ENCODE measurements around the gene COL5A1.
"Not testable (repeated sequence)": the region's sequence is repeated elsewhere in the genome, so short reads cannot be mapped to it uniquely, and the experiment has no call there.

Gene COL5A1

DNA sequence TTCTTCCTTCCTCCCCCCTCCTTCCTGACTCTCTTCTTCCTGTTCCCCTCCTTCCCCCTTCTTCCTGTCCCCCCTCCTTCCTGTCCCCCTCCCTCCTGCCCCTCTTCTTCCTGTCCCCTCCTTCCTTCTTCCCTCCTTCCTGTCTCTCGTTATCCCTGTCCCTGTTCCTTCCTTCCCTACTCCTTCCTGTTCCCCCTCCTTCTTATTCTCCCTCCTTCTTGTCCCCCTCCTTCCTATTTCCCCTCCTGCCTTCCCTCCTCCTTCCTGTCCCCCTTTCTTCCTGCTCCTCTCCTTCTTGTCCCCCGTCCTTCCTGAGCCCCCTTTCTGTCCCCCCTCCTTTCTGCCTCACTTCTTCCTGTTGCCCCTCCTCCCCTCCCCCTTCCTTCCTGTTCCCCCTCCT lies 70.6 kb downstream of the COL5A1 start:
- no peak for DNase-seq

- no peak for DNase-seq
Measured at GRCh38 chr9:134712926-134713325, 71.3 kb downstream of the COL5A1 start.

DNA sequence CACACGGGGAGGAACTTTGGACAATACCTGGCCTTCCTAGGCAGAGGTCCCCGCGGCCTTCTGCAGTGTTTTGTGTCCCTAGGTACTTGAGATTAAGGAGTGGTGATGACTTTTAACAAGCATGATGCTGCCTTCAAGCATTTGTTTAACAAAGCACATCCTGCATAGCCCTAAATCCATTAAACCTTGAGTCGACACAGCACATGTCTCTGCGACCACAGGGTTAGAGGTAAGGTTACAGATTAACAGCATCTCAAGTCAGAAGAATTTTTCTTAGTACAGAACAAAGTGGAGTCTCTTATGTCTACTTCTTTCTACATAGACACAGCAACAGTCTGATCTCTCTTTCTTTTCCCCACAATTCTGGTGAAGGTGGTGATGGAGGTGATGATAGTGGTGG lies 73.9 kb downstream of the COL5A1 start:
- not testable (repeated sequence) for DNase-seq

DNA sequence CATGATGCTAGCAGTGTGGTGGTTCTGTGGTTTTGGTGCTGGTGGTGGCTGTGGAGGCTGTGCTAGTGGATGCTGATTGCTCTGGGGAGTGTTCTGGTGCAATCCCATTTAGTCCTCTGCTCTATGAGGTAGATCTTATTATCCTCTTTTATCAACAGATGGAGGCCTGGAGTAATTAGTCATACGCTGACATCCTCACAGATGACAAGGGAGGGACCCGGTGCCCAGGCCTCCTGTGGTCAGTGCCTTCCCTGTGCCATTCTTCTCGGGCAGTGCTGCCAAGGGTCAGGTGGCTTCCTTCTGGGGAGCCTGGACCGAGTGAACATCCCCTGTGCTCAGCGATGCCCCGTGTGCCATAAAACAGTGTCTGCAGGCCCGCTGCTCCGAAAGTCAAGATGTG lies 74.5 kb downstream of the COL5A1 start:
- DNase-seq = no peak

- DNase-seq = no peak
Measured at GRCh38 chr9:134717056-134717455, 75.5 kb downstream of the COL5A1 start.

DNA sequence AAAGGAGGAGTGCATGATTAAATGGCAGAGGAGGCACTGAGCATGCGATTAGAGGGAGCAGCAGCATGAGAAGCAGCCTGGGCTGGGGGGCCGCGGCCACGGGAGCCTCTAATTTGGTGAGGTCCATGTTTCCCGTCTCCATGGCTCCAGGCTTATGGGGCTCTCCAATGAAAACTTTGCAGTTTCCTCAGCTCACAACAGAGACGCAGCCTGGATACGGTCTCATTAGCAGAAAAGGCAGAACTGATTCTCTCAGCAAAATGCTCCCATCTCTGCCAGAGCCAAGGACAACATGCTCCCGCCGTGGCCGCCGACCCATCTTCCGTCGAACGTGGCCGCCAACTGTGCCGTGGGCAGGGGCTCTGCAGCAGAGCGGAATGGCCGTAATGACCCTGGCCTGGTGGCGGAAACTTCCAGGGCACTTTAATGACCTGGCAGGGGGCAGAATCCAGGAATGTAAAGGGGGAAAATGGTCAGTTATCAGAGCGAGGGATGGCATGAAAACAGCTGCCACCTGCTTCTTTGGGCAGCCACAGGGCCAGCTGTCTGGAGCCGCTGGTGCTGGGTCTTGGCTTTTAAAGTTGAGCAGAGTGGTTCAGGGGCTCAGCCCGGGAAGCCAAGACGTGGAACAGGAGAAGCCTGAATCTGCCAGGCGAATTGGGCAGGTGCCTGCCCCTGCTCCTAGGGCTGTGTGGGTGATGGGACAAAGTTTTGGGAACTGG lies 76.5 kb downstream of the COL5A1 start:
- no peak for DNase-seq

GRCh38 chr9:134719331-134719730 lies 77.7 kb downstream of the COL5A1 start:
- DNase-seq = no peak

DNA sequence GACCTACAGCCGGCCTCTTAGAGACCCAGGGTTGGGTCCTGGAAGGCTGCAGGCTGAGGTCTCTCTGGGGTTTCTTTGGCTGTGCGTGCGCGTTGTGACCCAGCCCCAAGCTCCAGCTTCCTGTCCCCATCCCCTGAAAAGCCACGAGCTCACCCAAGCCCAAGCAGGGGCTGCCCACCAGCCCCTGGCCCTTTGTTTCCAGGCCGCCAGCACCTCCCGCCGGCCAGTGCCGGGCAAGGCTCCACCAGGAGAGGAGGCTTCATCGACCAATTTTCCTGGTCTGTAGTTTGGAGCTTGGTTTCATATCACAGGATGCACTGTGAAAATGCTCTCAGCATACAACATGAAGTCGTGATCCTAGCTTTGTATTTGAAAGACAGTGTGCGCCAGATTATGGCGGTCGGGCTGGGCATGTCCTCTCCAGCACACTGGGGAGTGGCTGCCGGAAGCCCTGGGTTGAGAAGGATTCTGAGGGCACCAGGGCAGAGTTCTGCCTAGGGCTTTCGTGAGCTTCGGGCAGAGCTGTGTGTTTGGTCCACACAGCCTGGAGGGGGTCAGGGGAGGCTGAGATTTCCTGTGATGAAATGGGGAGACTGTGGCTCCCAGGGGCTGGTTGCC lies 78.6 kb downstream of the COL5A1 start:
- no peak for DNase-seq

DNA sequence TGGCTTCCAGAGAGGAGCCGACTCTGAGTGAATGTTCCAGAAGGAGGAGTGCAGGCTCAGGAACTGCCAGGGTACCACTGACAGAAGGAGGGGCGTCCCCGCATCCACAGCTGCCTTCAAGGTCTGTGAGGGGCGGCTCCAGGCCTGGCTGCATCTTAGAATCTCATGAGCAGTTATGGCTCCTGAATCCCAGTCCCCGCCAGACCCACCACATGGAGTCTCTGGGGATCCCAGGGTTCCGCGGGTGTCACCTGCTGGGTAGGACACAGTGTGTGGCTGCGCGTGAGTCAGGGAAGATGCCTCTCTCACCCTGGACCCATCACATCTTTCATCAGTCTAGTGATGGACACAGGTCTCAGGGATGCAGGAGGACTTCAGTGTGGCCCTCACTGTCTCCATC lies 79.2 kb downstream of the COL5A1 start:
- DNase-seq = no peak

GRCh38 chr9:134721344-134721743 lies 79.7 kb downstream of the COL5A1 start:
- DNase-seq = no peak

DNA sequence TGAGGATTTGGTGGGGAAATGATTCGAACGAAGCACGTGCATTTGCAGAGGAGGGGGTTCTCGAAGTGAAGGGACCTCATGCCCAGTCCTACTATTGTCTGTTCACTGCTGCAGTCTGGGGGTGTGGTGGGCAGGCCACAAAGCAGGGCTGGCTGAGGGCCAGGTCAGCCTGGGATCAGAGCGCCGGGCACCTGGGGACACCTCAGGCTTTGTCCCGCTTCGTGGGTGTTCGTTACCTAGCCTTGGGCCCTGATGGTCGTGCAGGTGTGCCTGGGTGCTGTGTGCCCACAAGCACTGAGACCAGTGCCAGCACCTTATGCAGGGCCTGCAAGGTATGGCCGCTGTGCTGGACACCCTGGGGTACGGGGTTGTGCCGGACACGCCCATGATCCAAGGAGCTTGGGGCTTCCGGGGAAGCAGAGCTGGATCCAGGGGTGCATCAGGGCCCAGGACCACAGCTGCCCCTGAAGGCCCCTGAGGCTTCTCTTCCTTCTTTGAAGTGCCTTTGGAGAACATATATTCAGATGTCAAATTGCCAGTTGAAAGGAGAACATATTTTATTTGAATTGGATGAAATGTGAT lies 80.6 kb downstream of the COL5A1 start:
- DNase-seq = no peak

DNA sequence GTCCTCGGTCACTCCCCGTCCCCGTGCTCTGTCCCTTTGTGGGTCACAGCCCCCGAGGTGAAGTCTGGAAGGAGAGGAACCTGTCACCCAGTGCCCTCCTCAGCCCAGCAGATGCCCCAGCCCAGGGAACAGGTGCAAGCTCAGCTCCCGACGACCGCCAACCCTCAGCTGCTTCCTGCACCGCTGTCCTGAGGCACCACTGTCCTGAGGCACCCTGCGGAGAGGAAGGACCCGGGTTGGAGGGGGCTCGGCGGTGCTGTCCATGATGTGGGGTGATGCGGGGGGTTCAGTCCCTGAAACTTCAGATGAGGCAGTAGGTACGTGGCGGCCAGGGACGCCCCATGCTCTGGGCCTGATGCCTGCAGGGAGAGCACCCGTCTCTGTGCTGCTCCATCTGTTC lies 81.4 kb downstream of the COL5A1 start:
- no peak for DNase-seq

DNA sequence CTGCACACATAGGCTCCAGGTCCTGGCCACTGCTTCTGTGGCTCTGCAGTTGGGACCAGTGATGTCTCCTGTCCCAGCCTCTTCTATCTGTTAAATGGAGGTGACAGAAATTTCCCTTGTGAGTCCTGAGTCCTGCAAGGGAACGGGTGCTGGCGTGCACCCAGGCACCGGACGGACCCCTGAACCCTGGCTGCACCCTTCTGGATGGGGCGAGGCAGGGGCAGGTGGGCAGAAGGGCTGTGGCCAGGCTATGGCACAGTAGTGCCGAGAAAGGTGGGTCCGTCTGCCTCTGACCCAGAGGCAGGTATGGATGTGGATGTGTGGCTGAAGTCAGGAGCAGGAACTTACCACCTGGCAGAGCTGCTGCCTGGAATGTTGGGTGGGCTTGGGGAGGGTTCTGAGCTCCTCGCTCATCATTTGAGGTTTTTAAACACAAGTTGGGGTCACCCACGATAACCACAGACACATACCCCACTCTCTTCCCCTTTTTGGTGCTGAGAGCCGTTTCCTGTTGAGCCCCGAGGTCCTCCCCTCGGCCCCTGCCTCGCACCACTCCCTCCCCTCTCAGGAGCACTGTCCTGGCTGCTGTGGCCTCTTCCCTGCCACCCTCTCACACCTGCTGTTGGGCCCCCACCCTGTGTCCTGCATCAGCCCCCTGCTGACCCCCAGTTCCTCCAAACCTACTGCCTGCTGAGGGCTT lies 82.0 kb downstream of the COL5A1 start:
- no peak for DNase-seq

GRCh38 chr9:134724202-134724911 lies 82.8 kb downstream of the COL5A1 start:
- DNase-seq = no peak

- DNase-seq = no peak
Measured at GRCh38 chr9:134724912-134725604, 83.5 kb downstream of the COL5A1 start.

DNA sequence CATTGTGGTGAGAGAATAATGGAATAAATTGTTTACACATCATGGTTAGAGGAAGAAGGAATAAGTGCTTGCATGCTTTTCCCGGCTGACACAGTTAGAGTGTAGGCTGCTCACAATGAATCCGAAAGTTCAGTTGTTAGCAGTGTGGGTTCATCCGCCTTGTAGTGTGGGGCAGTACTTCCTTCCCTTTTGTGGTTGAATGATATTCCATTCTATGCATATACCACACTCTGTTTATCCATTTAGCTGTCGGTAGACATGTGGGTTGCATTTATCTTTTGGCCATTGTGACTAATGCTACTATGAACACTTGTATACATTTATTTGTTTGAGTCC lies 84.0 kb downstream of the COL5A1 start:
- no peak for DNase-seq

GRCh38 chr9:134726026-134726721 lies 84.6 kb downstream of the COL5A1 start:
- DNase-seq = no peak

DNA sequence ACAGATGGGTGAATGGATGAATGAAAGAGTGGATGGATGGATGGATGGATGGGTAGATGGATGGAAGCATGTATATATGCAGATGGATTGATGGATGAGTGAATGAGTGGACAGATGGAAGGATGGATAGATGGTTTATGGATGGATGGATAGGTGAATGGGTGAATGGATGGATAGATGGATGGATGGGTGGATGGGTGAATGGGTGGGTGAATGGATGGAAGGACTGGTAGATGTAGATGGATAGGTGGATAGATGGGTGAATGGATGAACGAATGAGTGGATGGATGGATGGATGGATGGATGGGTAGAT lies 85.1 kb downstream of the COL5A1 start:
- no peak for DNase-seq

DNA sequence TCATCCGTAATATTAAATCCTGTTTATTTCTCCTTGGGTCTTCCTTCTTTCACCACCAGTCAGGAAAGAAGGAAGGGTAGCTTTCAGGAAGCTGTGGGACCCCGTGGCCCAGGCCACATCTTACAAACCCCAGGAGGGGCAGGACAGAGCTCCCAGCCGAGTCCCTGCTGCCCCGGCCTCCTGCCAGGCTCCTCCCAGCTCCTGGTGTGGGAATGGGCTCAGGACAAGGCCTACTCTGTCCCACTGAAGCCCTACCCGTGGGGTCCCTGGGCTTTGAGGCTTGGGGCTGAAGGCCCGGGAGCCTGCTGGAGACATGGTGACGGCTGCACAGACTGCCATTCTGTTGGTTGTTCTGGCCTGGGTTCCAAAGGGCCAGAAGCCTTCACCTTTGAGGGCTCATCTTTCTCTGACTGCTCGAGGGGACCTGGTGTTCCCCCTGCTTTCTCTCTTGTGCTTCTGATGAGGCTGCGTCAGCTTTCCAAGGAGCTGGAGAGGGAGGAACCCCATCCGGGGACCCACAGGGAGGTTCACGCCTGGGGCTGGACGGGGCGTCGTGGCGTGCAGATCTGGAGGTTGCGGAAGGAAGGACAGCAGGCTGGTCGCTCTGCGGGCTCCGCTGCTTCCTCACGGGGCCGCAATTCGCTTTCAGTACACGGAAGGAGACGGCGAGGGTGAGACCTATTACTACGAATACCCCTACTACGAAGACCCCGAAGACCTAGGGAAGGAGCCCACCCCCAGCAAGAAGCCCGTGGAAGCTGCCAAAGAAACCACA lies 86.6 kb downstream of the COL5A1 start:
- DNase-seq = no peak

- DNase-seq = no peak
Measured at GRCh38 chr9:134728801-134729495, 87.3 kb downstream of the COL5A1 start.
